ENCODE data around the gene SPATA1.

- TF ChIP-seq, protein P1, sequence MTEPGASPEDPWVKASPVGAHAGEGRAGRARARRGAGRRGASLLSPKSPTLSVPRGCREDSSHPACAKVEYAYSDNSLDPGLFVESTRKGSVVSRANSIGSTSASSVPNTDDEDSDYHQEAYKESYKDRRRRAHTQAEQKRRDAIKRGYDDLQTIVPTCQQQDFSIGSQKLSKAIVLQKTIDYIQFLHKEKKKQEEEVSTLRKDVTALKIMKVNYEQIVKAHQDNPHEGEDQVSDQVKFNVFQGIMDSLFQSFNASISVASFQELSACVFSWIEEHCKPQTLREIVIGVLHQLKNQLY (CRISPR knock-in tag; IDR thresholded peaks at IDR 0.05), result no peak
- TF ChIP-seq, protein P2, sequence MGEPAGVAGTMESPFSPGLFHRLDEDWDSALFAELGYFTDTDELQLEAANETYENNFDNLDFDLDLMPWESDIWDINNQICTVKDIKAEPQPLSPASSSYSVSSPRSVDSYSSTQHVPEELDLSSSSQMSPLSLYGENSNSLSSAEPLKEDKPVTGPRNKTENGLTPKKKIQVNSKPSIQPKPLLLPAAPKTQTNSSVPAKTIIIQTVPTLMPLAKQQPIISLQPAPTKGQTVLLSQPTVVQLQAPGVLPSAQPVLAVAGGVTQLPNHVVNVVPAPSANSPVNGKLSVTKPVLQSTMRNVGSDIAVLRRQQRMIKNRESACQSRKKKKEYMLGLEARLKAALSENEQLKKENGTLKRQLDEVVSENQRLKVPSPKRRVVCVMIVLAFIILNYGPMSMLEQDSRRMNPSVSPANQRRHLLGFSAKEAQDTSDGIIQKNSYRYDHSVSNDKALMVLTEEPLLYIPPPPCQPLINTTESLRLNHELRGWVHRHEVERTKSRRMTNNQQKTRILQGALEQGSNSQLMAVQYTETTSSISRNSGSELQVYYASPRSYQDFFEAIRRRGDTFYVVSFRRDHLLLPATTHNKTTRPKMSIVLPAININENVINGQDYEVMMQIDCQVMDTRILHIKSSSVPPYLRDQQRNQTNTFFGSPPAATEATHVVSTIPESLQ (CRISPR knock-in tag; IDR thresholded peaks at IDR 0.05), result no peak
These were observed 67.3 kb downstream of the SPATA1 start for GRCh38 chr1:84573481-84573966.
